Peyer's patch (tissue), 4 donors: ENCODE measurements around the gene EML1. TPM values are rescaled to one million over a fixed set of nuclear protein-coding genes. Genes with fewer than 3 reads are reported as not detected.

Experiments
- DNase-seq, 3 donors: peaks; one replicate each; pipeline ENCODE4 v3.0.0-alpha.2; 2017 to 2019
- H3K27ac ChIP-seq, 4 donors: fragments of 200-600 bp; sonication (generic); one replicate each; pipeline ENCODE4 v1.5.1; 2016 to 2019
- H3K27me3 ChIP-seq, 2 donors: fragments of 200-600 bp; sonication (generic); one replicate each; pipeline ENCODE4 v1.5.1; 2019
- H3K36me3 ChIP-seq, 3 donors: fragments of 200-600 bp; sonication (generic); one replicate each; pipeline ENCODE4 v1.5.1; 2016 to 2019
- H3K4me1 ChIP-seq, 4 donors: fragments of 200-600 bp; sonication (generic); one replicate each; pipeline ENCODE4 v1.5.1; 2016 to 2019
- H3K4me3 ChIP-seq, 4 donors: fragments of 200-600 bp; sonication (generic); 1 replicate in 3 of 4; 2 replicates in 1 of 4; pipeline ENCODE4 v1.5.1; 2016 to 2019; ENCODE audit warnings: mild to moderate bottlenecking in 1 of 4
- H3K9me3 ChIP-seq, 4 donors: fragments of 200-600 bp; sonication (generic); one replicate each; pipeline ENCODE4 v1.5.1; 2016 to 2019; ENCODE audit warnings: mild to moderate bottlenecking in 1 of 4
- CTCF ChIP-seq, 6 experiments: fragments of 450-650 bp in 4 of 6; fragments of 200-600 bp in 2 of 6; sonication (generic) in 1 of 6; IDR thresholded peaks; one replicate each; pipeline ENCODE4 v1.5.1; 2017 to 2019; ENCODE audit warnings: antibody characterized with exemption in 6 of 6, mild to moderate bottlenecking in 3 of 6, moderate library complexity in 1 of 6
- POLR2A ChIP-seq, 2 donors: fragments of 450-650 bp; IDR thresholded peaks; one replicate each; pipeline ENCODE4 v1.5.1; 2017; ENCODE audit warnings: antibody characterized with exemption in 2 of 2, mild to moderate bottlenecking in 2 of 2, moderate library complexity in 2 of 2
- total RNA-seq, 4 donors: library from RNA; depleted of rRNA; stranded (reverse); fragments of >200 nt; gene quantifications; one replicate each; pipeline ENCODE4 v1.1.0, GENCODE V29; 2016

The EML1 gene
- total RNA-seq, 4 donors from 2014 or later = 12.3 to 32.2 (median 18.9) TPM

- TF ChIP-seq CTCF (IDR thresholded peaks at IDR 0.05) (no peak), POLR2A (IDR thresholded peaks at IDR 0.05) (no peak)
- Histone ChIP-seq H3K4me3 (no peak overlapping the region), H3K27ac (no peak overlapping the region), H3K36me3 (no peaks in the 10 kb centered on the region), H3K27me3 (no peaks in the 10 kb centered on the region), H3K4me1 (no peaks in the 10 kb centered on the region), H3K9me3 (no peaks in the 10 kb centered on the region)
- no peak for DNase-seq
Measured at GRCh38 chr14:99860219-99860618, 67.0 kb downstream of the EML1 start.

- TF ChIP-seq CTCF (IDR thresholded peaks at IDR 0.05) (no peak), POLR2A (IDR thresholded peaks at IDR 0.05) (no peak)
- no peaks in the 10 kb centered on the region for H3K27me3 ChIP-seq
- H3K4me3 ChIP-seq = no peak overlapping the region
- H3K27ac ChIP-seq = no peak overlapping the region
- H3K36me3 ChIP-seq = no peaks in the 10 kb centered on the region
- no peak for DNase-seq
- H3K4me1 ChIP-seq = no peaks in the 10 kb centered on the region
- H3K9me3 ChIP-seq = no peaks in the 10 kb centered on the region
Measured at GRCh38 chr14:99862136-99862535, 68.9 kb downstream of the EML1 start.

DNA sequence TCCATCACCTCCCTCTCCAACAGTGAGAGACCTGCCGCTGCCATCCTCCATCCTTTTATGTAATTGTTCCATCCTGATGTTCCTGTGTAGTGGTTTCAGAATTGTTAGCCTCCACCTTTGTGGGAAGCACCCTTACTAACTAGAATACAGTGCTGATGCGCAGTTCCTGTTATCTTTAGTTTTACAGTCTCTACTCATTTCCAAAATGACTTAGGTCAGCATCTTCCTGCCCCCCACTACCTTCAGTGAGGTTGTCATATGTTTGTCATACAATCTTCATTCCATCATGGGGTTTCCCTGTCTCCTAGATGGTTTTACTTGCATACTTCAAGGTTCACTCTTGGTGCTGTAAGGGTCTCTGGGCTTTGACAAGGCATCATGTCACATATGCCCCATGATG, 69.8 kb downstream of the EML1 start:
- no peaks in the 10 kb centered on the region for H3K36me3 ChIP-seq
- TF ChIP-seq POLR2A (IDR thresholded peaks at IDR 0.05) (no peak), CTCF (IDR thresholded peaks at IDR 0.05) (no peak)
- H3K27ac ChIP-seq = no peak overlapping the region
- H3K4me3 ChIP-seq = no peak overlapping the region
- no peaks in the 10 kb centered on the region for H3K4me1 ChIP-seq
- H3K9me3 ChIP-seq = no peaks in the 10 kb centered on the region
- H3K27me3 ChIP-seq = no peaks in the 10 kb centered on the region
- no peak for DNase-seq

- H3K4me3 ChIP-seq = no peak overlapping the region
- no peak for DNase-seq
- H3K9me3 ChIP-seq = no peaks in the 10 kb centered on the region
- no peaks in the 10 kb centered on the region for H3K36me3 ChIP-seq
- no peaks in the 10 kb centered on the region for H3K27me3 ChIP-seq
- TF ChIP-seq POLR2A (IDR thresholded peaks at IDR 0.05) = no peak
- no peak for TF ChIP-seq CTCF (IDR thresholded peaks at IDR 0.05)
- H3K4me1 ChIP-seq = no peaks in the 10 kb centered on the region
- H3K27ac ChIP-seq = no peak overlapping the region
Measured at GRCh38 chr14:99865408-99865807, 72.2 kb downstream of the EML1 start.

DNA sequence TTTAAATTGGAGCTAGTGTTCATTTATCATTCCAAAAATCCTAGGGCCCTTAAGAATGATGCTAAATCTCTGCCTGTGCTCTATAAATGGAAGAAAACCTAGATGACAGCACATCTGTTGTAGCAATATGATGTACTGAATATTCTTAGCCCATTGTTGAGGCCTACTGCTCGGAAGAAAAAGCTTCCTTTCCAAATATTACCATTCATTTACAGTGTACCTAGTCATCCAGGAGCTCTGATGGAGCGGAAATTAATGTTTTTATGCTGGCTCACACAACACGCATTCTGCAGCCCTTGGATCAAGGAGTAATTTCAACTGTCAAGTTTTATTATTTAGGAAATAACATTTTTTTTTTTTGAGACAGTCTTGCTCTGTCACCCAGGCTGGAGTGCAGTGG, 77.4 kb downstream of the EML1 start:
- no peaks in the 10 kb centered on the region for H3K9me3 ChIP-seq
- TF ChIP-seq CTCF (IDR thresholded peaks at IDR 0.05) (no peak), POLR2A (IDR thresholded peaks at IDR 0.05) (no peak)
- no peaks in the 10 kb centered on the region for H3K4me1 ChIP-seq
- H3K36me3 ChIP-seq = no peaks in the 10 kb centered on the region
- no peaks in the 10 kb centered on the region for H3K27me3 ChIP-seq
- no peak overlapping the region for H3K27ac ChIP-seq
- DNase-seq = no peak
- H3K4me3 ChIP-seq = no peak overlapping the region

- no peak overlapping the region for H3K27ac ChIP-seq
- H3K4me3 ChIP-seq = no peak overlapping the region
- no peaks in the 10 kb centered on the region for H3K27me3 ChIP-seq
Measured at GRCh38 chr14:99871771-99872170, 78.6 kb downstream of the EML1 start.

More at GRCh38 chr14:99871771-99872170, 78.6 kb downstream of the EML1 start:
- Histone ChIP-seq H3K9me3 (no peaks in the 10 kb centered on the region), H3K36me3 (no peaks in the 10 kb centered on the region), H3K4me1 (no peaks in the 10 kb centered on the region)
- TF ChIP-seq POLR2A (IDR thresholded peaks at IDR 0.05) (no peak), CTCF (IDR thresholded peaks at IDR 0.05) (no peak)
- no peak for DNase-seq
